IgD-negative memory B cell (primary cell): ENCODE measurements around the gene B4GALNT4. TPM values are rescaled to one million over a fixed set of nuclear protein-coding genes. Genes with fewer than 3 reads are reported as not detected.
"Not testable (repeated sequence)": the region's sequence is repeated elsewhere in the genome, so short reads cannot be mapped to it uniquely, and the experiment has no call there.

Experiments
- H3K27ac Mint-ChIP-seq, 3 donors: one replicate each; pipeline ENCODE4 v1.8.0; 2020 to 2022; ENCODE audit warnings: mild to moderate bottlenecking in 3 of 3, mixed read lengths in 3 of 3, moderate library complexity in 1 of 3
- H3K27me3 Mint-ChIP-seq: one replicate; pipeline ENCODE4 v1.8.0; 2021; ENCODE audit warnings: mixed read lengths
- H3K36me3 Mint-ChIP-seq: one replicate; pipeline ENCODE4 v1.8.0; 2020; ENCODE audit warnings: mild to moderate bottlenecking, mixed read lengths
- H3K4me1 Mint-ChIP-seq, 3 donors: one replicate each; pipeline ENCODE4 v1.8.0; 2020 to 2022; ENCODE audit warnings: mixed read lengths in 3 of 3, mild to moderate bottlenecking in 1 of 3
- H3K4me3 Mint-ChIP-seq, 4 donors: one replicate each; pipeline ENCODE4 v1.8.0; 2020 to 2022; ENCODE audit warnings: mild to moderate bottlenecking in 4 of 4, mixed read lengths in 4 of 4, moderate library complexity in 3 of 4
- H3K9me3 Mint-ChIP-seq, 3 donors: one replicate each; pipeline ENCODE4 v1.8.0; 2020 to 2021; ENCODE audit warnings: mixed read lengths in 3 of 3, mild to moderate bottlenecking in 1 of 3
- polyA plus RNA-seq: library from polyadenylated mRNA; unstranded; fragments of 300-500 nt; fragmentation: Illumina TruSeq; gene quantifications from one replicate; pipeline ENCODE4 v1.2.3, GENCODE V29; 2021

Gene B4GALNT4, protein sequence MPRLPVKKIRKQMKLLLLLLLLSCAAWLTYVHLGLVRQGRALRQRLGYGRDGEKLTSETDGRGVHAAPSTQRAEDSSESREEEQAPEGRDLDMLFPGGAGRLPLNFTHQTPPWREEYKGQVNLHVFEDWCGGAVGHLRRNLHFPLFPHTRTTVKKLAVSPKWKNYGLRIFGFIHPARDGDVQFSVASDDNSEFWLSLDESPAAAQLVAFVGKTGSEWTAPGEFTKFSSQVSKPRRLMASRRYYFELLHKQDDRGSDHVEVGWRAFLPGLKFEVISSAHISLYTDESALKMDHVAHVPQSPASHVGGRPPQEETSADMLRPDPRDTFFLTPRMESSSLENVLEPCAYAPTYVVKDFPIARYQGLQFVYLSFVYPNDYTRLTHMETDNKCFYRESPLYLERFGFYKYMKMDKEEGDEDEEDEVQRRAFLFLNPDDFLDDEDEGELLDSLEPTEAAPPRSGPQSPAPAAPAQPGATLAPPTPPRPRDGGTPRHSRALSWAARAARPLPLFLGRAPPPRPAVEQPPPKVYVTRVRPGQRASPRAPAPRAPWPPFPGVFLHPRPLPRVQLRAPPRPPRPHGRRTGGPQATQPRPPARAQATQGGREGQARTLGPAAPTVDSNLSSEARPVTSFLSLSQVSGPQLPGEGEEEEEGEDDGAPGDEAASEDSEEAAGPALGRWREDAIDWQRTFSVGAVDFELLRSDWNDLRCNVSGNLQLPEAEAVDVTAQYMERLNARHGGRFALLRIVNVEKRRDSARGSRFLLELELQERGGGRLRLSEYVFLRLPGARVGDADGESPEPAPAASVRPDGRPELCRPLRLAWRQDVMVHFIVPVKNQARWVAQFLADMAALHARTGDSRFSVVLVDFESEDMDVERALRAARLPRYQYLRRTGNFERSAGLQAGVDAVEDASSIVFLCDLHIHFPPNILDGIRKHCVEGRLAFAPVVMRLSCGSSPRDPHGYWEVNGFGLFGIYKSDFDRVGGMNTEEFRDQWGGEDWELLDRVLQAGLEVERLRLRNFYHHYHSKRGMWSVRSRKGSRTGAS
- polyA plus RNA-seq = not detected

GRCh38 chr11:369336-370018 is at the start of gene B4GALNT4:
Gene B4GALNT4, plus strand, starts transcription at chr11:369499. Its CDS starts 305 bp downstream, at chr11:369804.
- peaks cover 0 to 9% (median 2%) of the 10 kb centered on the region in 3 donors for H3K4me1 Mint-ChIP-seq
- H3K27me3 Mint-ChIP-seq = peaks cover 43% of the 10 kb centered on the region
- H3K27ac Mint-ChIP-seq = peak within 1 kb of the TSS in 2 of 3 donors; percentile 51 to 73

GRCh38 chr11:319888-320273 is 49.4 kb upstream of the B4GALNT4 start:
- Mint-ChIP-seq H3K27ac (peak overlapping the region in 1 of 3 donors; percentile 83), H3K4me1 (peaks cover 12 to 21% (median 15%) of the 10 kb centered on the region in 3 donors), H3K4me3 (peak overlapping the region; percentile 65 to 83 (median 75))
- not testable (repeated sequence) for H3K36me3 Mint-ChIP-seq, H3K9me3 Mint-ChIP-seq, H3K27me3 Mint-ChIP-seq

More at GRCh38 chr11:369336-370018, at the start of gene B4GALNT4:
- Mint-ChIP-seq H3K9me3 (no peaks in the 10 kb centered on the region), H3K4me3 (peak within 1 kb of the TSS in 3 of 4 donors; percentile 21 to 83 (median 83)), H3K36me3 (no peaks in the 10 kb centered on the region)

DNA sequence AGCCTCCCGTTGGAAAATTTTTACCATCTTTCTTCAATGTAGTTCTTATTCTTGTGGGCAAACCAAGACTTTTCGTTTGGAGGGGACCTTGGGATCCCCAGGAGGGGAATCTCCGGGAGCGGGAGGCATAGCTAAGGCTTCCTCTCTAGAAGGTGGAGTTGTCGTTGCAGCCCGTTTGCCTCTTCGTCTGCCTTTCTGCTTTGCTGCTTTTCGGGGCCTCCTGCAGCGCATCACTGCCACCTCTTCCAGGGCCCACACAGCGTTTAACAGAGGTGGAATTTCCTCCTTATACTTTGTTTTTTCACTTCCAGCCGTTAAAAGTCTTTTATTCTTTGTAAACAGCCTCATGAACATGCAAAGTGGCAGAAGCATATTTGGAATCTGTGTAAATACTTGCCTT is 45.1 kb upstream of the B4GALNT4 start:
- H3K27me3 Mint-ChIP-seq = peaks cover 4% of the 10 kb centered on the region
- H3K4me3 Mint-ChIP-seq = no peak overlapping the region
- peaks cover 17 to 29% (median 26%) of the 10 kb centered on the region in 3 donors for H3K4me1 Mint-ChIP-seq
- H3K36me3 Mint-ChIP-seq = no peaks in the 10 kb centered on the region
- no peaks in the 10 kb centered on the region for H3K9me3 Mint-ChIP-seq
- peak overlapping the region in 1 of 3 donors; percentile 19 for H3K27ac Mint-ChIP-seq

- H3K9me3 Mint-ChIP-seq, H3K36me3 Mint-ChIP-seq, H3K27ac Mint-ChIP-seq, H3K27me3 Mint-ChIP-seq: not testable (repeated sequence)
- peaks cover 24 to 31% (median 30%) of the 10 kb centered on the region in 3 donors for H3K4me1 Mint-ChIP-seq
- peak overlapping the region in 1 of 4 donors; percentile 63 for H3K4me3 Mint-ChIP-seq
Measured at GRCh38 chr11:324593-325517, 44.4 kb upstream of the B4GALNT4 start.

DNA sequence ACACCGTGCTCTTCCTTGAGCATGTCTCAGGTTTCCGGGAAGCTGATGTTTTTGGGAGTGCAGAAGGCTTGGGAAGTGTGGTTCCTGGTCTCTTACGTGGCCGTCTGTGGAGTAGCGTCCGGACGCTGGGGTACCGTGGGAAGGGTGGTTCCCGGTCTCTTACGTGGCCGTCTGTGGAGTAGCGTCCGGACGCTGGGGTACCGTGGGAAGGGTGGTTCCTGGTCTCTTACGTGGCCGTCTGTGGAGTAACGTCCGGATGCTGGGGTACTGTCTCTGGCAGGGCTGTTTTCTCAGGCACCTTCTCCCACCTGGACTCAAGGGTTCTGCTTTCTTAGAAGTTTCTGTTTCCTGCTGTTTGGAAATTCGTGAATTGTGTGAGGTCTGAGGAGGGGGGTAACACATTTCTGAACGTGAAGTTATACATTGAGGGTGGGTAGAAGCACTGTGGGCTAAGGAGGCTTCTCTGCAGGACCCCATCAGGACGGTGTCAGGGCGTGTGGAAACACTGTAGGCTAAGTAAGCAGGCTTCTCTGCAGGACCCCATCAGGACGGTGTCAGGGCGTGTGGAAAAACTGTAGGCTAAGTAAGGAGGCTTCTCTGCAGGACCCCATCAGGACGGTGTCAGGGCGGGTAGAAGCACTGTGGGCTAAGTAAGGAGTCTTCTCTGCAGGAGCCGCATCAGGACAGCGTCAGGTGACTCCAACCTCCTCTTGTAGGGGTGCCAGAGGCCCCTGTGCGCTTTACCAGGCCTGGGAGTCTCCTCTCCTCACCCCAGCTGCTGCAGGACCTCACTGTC is 43.3 kb upstream of the B4GALNT4 start:
- no peaks in the 10 kb centered on the region for H3K27me3 Mint-ChIP-seq
- H3K4me1 Mint-ChIP-seq = peaks cover 26 to 32% (median 28%) of the 10 kb centered on the region in 3 donors
- peak overlapping the region; percentile 17 to 88 (median 68) for H3K4me3 Mint-ChIP-seq
- no peaks in the 10 kb centered on the region for H3K36me3 Mint-ChIP-seq
- H3K27ac Mint-ChIP-seq = peak overlapping the region; percentile 48 to 85 (median 60)
- H3K9me3 Mint-ChIP-seq = no peaks in the 10 kb centered on the region

- peaks cover 29 to 38% (median 30%) of the 10 kb centered on the region in 3 donors for H3K4me1 Mint-ChIP-seq
- peak overlapping the region; percentile 17 to 88 (median 68) for H3K4me3 Mint-ChIP-seq
- H3K36me3 Mint-ChIP-seq = no peaks in the 10 kb centered on the region
- no peaks in the 10 kb centered on the region for H3K9me3 Mint-ChIP-seq
- H3K27ac Mint-ChIP-seq = peak overlapping the region; percentile 72 to 91 (median 88)
- H3K27me3 Mint-ChIP-seq = no peaks in the 10 kb centered on the region
Measured at GRCh38 chr11:326592-326841, 42.8 kb upstream of the B4GALNT4 start.

GRCh38 chr11:326842-327580 is 42.3 kb upstream of the B4GALNT4 start:
- H3K27ac Mint-ChIP-seq = peak overlapping the region; percentile 72 to 91 (median 88)
- H3K4me3 Mint-ChIP-seq = peak overlapping the region; percentile 48 to 88 (median 79)
- H3K36me3 Mint-ChIP-seq = no peaks in the 10 kb centered on the region
- H3K27me3 Mint-ChIP-seq = no peaks in the 10 kb centered on the region
- H3K4me1 Mint-ChIP-seq = peaks cover 29 to 39% (median 30%) of the 10 kb centered on the region in 3 donors
- H3K9me3 Mint-ChIP-seq = no peaks in the 10 kb centered on the region

DNA sequence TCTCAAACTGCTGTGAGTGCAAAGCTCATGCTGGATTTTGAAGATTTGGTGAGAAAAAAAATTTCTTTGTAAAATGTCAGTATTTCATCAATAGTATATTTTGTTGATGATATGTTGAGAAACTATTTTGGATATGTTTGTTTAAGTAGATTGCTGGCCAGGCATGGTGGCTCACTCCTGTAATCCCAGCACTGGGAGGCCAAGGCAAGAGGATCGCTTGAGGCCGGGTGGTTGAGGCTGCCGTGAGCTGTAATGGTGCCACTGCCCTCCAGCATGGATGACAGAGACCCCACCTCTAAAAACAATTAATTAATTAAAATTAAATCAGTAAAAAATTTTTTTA is 41.7 kb upstream of the B4GALNT4 start:
- no peaks in the 10 kb centered on the region for H3K36me3 Mint-ChIP-seq
- H3K27ac Mint-ChIP-seq = peak overlapping the region; percentile 72 to 91 (median 88)
- no peaks in the 10 kb centered on the region for H3K9me3 Mint-ChIP-seq
- H3K4me3 Mint-ChIP-seq = peak overlapping the region in 3 of 4 donors; percentile 71 to 87 (median 84)
- peaks cover 29 to 40% (median 30%) of the 10 kb centered on the region in 3 donors for H3K4me1 Mint-ChIP-seq
- H3K27me3 Mint-ChIP-seq = no peaks in the 10 kb centered on the region

DNA sequence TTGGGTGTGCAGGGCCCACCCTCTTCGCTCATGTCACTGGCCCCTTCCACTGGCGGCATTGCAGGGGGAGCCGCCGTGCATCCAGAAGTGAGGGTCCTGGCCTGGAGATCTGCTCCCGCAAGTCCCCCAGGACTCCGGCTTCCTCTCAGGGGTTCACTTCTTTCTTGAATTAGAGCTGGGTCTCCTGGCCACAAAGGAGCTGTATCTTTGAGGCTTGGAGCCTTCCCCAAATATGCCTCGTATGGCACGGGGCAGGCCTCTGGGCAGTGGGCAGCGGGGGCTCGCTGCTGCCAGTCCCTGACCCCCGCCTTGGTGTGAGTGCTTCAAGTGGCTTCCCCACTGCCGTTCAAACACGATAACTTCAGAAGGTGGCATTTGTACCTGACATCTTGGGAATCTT is 41.3 kb upstream of the B4GALNT4 start:
- H3K4me1 Mint-ChIP-seq = peaks cover 29 to 40% (median 30%) of the 10 kb centered on the region in 3 donors
- peak overlapping the region in 2 of 4 donors; percentile 6 to 76 for H3K4me3 Mint-ChIP-seq
- peak overlapping the region in 1 of 3 donors; percentile 72 for H3K27ac Mint-ChIP-seq
- H3K27me3 Mint-ChIP-seq = no peaks in the 10 kb centered on the region
- no peaks in the 10 kb centered on the region for H3K36me3 Mint-ChIP-seq
- H3K9me3 Mint-ChIP-seq = no peaks in the 10 kb centered on the region

DNA sequence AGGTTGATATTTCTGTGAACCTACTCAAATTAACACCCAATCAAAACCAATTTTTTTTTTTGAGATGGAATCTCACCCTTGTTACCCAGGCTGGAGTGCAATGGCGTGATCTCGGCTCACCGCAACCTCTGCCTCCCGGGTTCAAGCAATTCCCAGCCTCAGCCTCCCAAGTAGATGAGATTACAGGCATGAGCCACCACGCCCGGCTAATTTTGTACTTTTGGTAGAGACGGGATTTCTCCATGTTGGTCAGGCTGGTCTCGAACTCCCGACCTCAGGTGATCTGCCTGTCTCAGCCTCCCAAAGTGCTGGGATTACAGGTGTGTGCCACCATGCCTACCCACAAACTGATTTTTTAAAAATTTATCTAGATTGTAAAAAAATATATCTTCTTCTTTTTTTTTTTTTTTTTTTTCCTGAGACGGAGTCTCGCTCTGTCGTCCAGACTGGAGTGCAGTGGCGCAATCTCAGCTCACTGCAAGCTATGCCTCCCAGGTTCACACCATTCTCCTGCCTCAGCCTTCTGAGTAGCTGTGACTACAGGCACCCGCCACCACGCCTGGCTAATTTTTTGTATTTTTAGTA is 40.7 kb upstream of the B4GALNT4 start:
- H3K36me3 Mint-ChIP-seq, H3K27me3 Mint-ChIP-seq, H3K9me3 Mint-ChIP-seq: not testable (repeated sequence)
- H3K4me3 Mint-ChIP-seq = peak overlapping the region in 3 of 4 donors; percentile 11 to 63 (median 32)
- H3K27ac Mint-ChIP-seq = peak overlapping the region in 1 of 3 donors; percentile 72
- H3K4me1 Mint-ChIP-seq = peaks cover 29 to 40% (median 30%) of the 10 kb centered on the region in 3 donors

DNA sequence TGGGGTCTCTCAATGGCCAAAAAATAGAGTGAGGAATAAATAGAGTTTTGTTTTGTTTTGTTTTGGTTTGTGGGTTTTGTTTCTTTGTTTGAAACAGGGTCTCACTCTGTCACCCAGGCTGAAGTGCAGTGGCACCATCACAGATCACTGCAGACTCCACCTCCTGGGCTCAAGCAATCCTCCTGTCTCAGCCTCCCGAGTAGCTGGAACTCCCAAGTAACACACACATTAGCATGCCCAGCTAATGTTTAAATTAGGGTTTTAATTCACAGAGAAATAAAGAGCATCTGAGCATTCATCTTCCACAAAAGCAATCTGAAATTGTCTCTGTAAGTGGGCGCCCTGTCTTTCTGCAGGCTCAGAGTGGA is 39.4 kb upstream of the B4GALNT4 start:
- H3K27me3 Mint-ChIP-seq = no peaks in the 10 kb centered on the region
- no peaks in the 10 kb centered on the region for H3K36me3 Mint-ChIP-seq
- peak overlapping the region in 3 of 4 donors; percentile 7 to 86 (median 11) for H3K4me3 Mint-ChIP-seq
- H3K9me3 Mint-ChIP-seq = no peaks in the 10 kb centered on the region
- peaks cover 25 to 38% (median 28%) of the 10 kb centered on the region in 3 donors for H3K4me1 Mint-ChIP-seq
- peak overlapping the region in 1 of 3 donors; percentile 68 for H3K27ac Mint-ChIP-seq

DNA sequence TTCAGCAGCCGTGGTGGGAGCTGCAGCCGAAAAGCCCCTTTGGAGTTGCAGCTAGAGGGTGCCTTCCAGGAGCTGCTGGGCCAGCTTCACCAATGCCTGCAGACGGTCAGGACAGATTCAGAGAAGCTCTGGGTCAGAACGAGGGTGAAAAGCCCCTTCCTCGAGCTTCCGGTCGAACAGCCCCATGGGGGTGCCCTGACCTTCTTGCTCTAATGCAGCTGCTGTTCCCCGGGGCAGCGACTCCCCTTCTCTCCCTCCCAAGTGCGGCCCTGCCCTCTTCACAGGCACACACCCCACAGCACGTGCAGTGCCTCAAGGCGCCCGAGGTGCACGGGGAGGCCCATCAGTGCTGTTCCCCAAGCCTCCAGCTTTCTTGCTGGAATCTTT is 39.0 kb upstream of the B4GALNT4 start:
- Mint-ChIP-seq H3K9me3 (no peaks in the 10 kb centered on the region), H3K27ac (peak overlapping the region in 1 of 3 donors; percentile 68), H3K4me3 (peak overlapping the region in 1 of 4 donors; percentile 86), H3K27me3 (no peaks in the 10 kb centered on the region), H3K36me3 (no peaks in the 10 kb centered on the region), H3K4me1 (peaks cover 24 to 38% (median 27%) of the 10 kb centered on the region in 3 donors)
